Fibroblast of lung (primary cell): Measurements from ENCODE around the gene SLC6A5. TPM values are rescaled to one million over a fixed set of nuclear protein-coding genes. Genes with fewer than 3 reads are reported as not detected.

Experiments
- DNase-seq, 2 donors: peaks; one replicate each; pipeline versions ENCODE4 v3.0.0 to v3.0.0-alpha.2; 2010; ENCODE audit warnings: low read depth in 2 of 2
- H2AFZ ChIP-seq: 2 replicates; pipeline ENCODE4 v1.5.1; 2012; ENCODE audit warnings: low read length, control low read depth, inconsistent platforms
- H3K27ac ChIP-seq: 2 replicates; pipeline ENCODE4 v1.5.1; 2011; ENCODE audit warnings: low read length, control low read depth; ENCODE audit not compliant: insufficient read depth
- H3K27me3 ChIP-seq: 2 replicates; pipeline ENCODE4 v1.5.1; 2011; ENCODE audit warnings: mild to moderate bottlenecking, low read length; ENCODE audit not compliant: control insufficient read depth, insufficient read depth
- H3K36me3 ChIP-seq: 2 replicates; pipeline ENCODE4 v1.5.1; 2011; ENCODE audit warnings: low read length; ENCODE audit not compliant: control insufficient read depth, insufficient read depth
- H3K4me1 ChIP-seq: 2 replicates; pipeline ENCODE4 v1.5.1; 2011; ENCODE audit warnings: low read length; ENCODE audit not compliant: control insufficient read depth, insufficient read depth; ENCODE audit errors: extremely low read depth
- H3K4me2 ChIP-seq: 2 replicates; pipeline ENCODE4 v1.5.1; 2011; ENCODE audit warnings: low read length, control low read depth; ENCODE audit not compliant: insufficient read depth; ENCODE audit errors: extremely low read depth
- H3K4me3 ChIP-seq, 4 experiments: fragments of 200-600 bp in 1 of 4; sonication (generic) in 1 of 4; replicated peaks in 1 of 4; 2 replicates each; pipeline ENCODE4 v1.5.1; 2011 to 2016; ENCODE audit warnings: low read length in 4 of 4, low read depth in 3 of 4, mild to moderate bottlenecking in 3 of 4, control low read depth in 2 of 4, inconsistent platforms in 1 of 4, mixed read lengths in 1 of 4; ENCODE audit not compliant: insufficient read depth in 1 of 4; ENCODE audit errors: control extremely low read depth in 1 of 4
- H3K79me2 ChIP-seq: 2 replicates; pipeline ENCODE4 v1.5.1; 2012; ENCODE audit warnings: mild to moderate bottlenecking, low read length, inconsistent platforms; ENCODE audit not compliant: control insufficient read depth, insufficient read depth
- H3K9ac ChIP-seq: 2 replicates; pipeline ENCODE4 v1.5.1; 2011; ENCODE audit warnings: mild to moderate bottlenecking, low read length, control low read depth; ENCODE audit not compliant: insufficient read depth
- H3K9me3 ChIP-seq: 2 replicates; pipeline ENCODE4 v1.5.1; 2012; ENCODE audit warnings: low read depth, low read length; ENCODE audit not compliant: control insufficient read depth, insufficient read depth
- H4K20me1 ChIP-seq: 2 replicates; pipeline ENCODE4 v1.5.1; 2011; ENCODE audit warnings: low read length; ENCODE audit not compliant: control insufficient read depth, insufficient read depth; ENCODE audit errors: extremely low read depth
- CTCF ChIP-seq, 2 donors: IDR thresholded peaks in 1 of 2; conservative IDR thresholded peaks in 1 of 2; 1 replicate in 1 of 2; 2 replicates in 1 of 2; pipeline ENCODE4 v1.5.1; 2011 to 2012; ENCODE audit warnings: low read length in 2 of 2, control low read depth in 1 of 2, inconsistent platforms in 1 of 2, low read depth in 1 of 2, mild to moderate bottlenecking in 1 of 2
- EZH2 ChIP-seq: IDR thresholded peaks from 2 replicates; pipeline ENCODE4 v1.5.1; 2012; ENCODE audit warnings: low read length, control low read depth, mild to moderate bottlenecking; ENCODE audit errors: missing control alignments
- polyA plus RNA-seq, 2 donors: library from polyadenylated mRNA; depleted of rRNA in 1 of 2; stranded (reverse) in 1 of 2; unstranded in 1 of 2; fragments of >200 nt; gene quantifications; 2 replicates each; pipeline ENCODE4 v1.2.1, GENCODE V29; 2011 to 2012; ENCODE audit warnings: missing spikeins in 1 of 2
- total RNA-seq: library from RNA; depleted of rRNA; stranded (reverse); fragments of >200 nt; gene quantifications from 2 replicates; pipeline ENCODE4 v1.2.1, GENCODE V29; 2014

SLC6A5 gene
- total and polyA plus RNA-seq, 2 donors (not counting 1 experiment from before 2014, with no cell fraction given) = not detected

- TF ChIP-seq CTCF (conservative IDR thresholded peaks at IDR 0.05 in 1 of 2, IDR thresholded peaks at IDR 0.05 in 1 of 2; ENCODE audit: low read depth in 1 of 2, low read length in 2 of 2) = no peak
- Histone ChIP-seq H3K4me3 (no peak overlapping the region), H3K27me3 (no peaks in the 10 kb centered on the region), H3K4me1 (no peaks in the 10 kb centered on the region), H3K79me2 (no peaks in the 10 kb centered on the region), H3K27ac (no peak overlapping the region), H3K36me3 (no peaks in the 10 kb centered on the region), H3K4me2 (no peak overlapping the region), H3K9me3 (no peaks in the 10 kb centered on the region), H2AFZ (no peak overlapping the region), H4K20me1 (no peaks in the 10 kb centered on the region), H3K9ac (no peak overlapping the region)
- no peak for DNase-seq
Observed at GRCh38 chr11:20652150-20652806, 52.9 kb downstream of the SLC6A5 start.

GRCh38 chr11:20654038-20654437 lies 54.6 kb downstream of the SLC6A5 start:
- no peaks in the 10 kb centered on the region for H3K27me3 ChIP-seq
- DNase-seq = no peak
- no peak overlapping the region for H3K27ac ChIP-seq
- no peaks in the 10 kb centered on the region for H3K36me3 ChIP-seq
- H2AFZ ChIP-seq = no peak overlapping the region
- no peaks in the 10 kb centered on the region for H3K9me3 ChIP-seq
- no peak overlapping the region for H3K4me2 ChIP-seq
- no peaks in the 10 kb centered on the region for H4K20me1 ChIP-seq
- no peak overlapping the region for H3K4me3 ChIP-seq
- no peaks in the 10 kb centered on the region for H3K4me1 ChIP-seq
- TF ChIP-seq EZH2 (no peak), CTCF (conservative IDR thresholded peaks at IDR 0.05 in 1 of 2, IDR thresholded peaks at IDR 0.05 in 1 of 2; ENCODE audit: low read depth in 1 of 2, low read length in 2 of 2) (no peak)
- H3K79me2 ChIP-seq = no peaks in the 10 kb centered on the region
- H3K9ac ChIP-seq = no peak overlapping the region

- H3K36me3 ChIP-seq = no peaks in the 10 kb centered on the region
- TF ChIP-seq EZH2 (no peak), CTCF (conservative IDR thresholded peaks at IDR 0.05 in 1 of 2, IDR thresholded peaks at IDR 0.05 in 1 of 2; ENCODE audit: low read depth in 1 of 2, low read length in 2 of 2) (no peak)
- H3K9ac ChIP-seq = no peak overlapping the region
Observed at GRCh38 chr11:20656901-20657300, 57.5 kb downstream of the SLC6A5 start.

More at GRCh38 chr11:20656901-20657300, 57.5 kb downstream of the SLC6A5 start:
- Histone ChIP-seq H3K4me2 (no peak overlapping the region), H3K9me3 (no peaks in the 10 kb centered on the region), H3K4me1 (no peaks in the 10 kb centered on the region), H3K4me3 (no peak overlapping the region), H3K27ac (no peak overlapping the region), H4K20me1 (no peaks in the 10 kb centered on the region), H3K79me2 (no peaks in the 10 kb centered on the region), H2AFZ (no peak overlapping the region), H3K27me3 (no peaks in the 10 kb centered on the region)
- DNase-seq = no peak
